Subcutaneous adipose tissue (tissue), 4 donors: ENCODE measurements around the gene TFCP2. TPM values are rescaled to one million over a fixed set of nuclear protein-coding genes. Genes with fewer than 3 reads are reported as not detected.

Experiments
- CTCF ChIP-seq: fragments of 450-650 bp; IDR thresholded peaks from one replicate; pipeline ENCODE4 v1.5.1; 2016; ENCODE audit warnings: low read depth, mild to moderate bottlenecking, control low read depth, antibody characterized with exemption, moderate library complexity
- total RNA-seq, 4 donors: library from RNA; depleted of rRNA; stranded (reverse); fragments of >200 nt; gene quantifications; one replicate each; pipeline ENCODE4 v1.1.0, GENCODE V29; 2016

The TFCP2 gene
- total RNA-seq, 4 donors from 2014 or later, result 13.1 to 22.8 (median 15.0) TPM

DNA sequence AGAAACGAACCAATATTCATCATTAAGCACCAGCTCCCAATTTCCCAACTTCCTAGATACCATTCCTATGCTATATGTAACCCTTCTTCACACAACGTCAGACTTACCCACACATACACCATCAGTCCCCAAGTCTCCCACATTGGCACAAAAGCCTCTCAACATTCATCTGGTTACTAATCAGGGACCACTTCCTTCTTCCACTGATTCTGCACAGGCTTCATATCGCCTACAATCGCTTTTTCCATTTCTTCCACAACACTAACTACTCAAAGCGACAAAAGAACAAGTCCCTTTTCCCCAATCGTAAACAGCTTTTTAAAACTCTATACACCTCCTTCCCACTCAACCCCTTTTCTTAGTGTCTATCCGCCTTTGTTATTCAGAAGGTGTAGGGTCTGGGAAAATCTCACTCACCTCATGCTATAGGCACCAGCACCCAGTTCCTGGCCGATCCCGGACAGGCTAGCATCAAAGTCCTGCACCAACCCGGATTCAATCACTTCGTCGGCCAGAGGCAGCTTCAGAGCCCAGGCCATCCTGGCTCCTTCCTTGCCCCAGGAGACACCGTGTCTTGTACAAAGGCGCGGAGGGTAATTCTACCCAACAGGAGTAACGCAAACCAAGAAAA is 936 bp downstream of the TFCP2 start:
- TF ChIP-seq CTCF, result no peak

DNA sequence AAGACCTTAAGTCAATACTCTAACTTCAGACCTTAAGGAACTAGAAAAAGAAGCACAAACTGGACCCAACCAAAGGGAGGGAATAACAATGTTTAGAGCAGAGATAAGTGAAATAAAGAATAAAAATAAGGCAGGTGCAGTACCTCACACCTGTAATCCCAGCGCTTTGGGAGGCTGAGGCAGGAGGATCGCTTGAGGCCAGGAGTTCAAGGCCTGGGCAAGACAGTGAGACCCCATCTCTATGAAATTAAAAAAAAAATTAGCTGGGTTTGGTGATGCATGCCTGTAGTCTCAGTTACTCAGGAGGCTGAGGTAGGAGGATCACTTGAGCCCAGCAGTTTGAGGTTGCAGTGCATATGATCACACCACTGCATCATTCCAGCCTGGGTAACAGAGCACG is 9.1 kb downstream of the TFCP2 start:
- TF ChIP-seq CTCF, result no peak

- no peak for TF ChIP-seq CTCF
These were observed 10.7 kb downstream of the TFCP2 start for GRCh38 chr12:51162217-51162616.

- TF ChIP-seq CTCF, result no peak
These were observed 12.0 kb downstream of the TFCP2 start for GRCh38 chr12:51160814-51161459.

DNA sequence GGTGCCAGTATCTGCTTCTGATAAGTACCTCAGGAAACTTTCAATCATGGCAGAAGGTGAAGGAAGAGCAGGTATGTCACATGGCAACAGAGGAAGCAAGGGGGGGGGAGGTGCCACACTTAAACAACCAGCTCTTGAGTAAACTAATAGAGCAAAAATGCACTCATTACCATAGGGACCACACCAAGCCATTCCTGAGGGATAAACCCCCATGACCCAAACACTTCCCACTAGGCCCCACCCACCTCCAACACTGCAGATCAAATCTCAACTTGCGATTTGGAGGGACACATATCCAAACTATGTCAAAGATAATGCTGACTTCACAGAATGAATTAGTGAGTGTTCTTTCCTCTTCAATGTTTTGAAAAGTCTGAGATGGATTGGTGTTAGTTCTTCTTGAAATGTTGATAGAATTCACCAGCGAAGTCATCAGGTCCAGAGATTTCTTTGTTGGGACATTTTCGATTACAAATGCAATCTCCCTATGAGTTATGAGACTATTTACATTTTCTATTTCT is 16.6 kb downstream of the TFCP2 start:
- no peak for TF ChIP-seq CTCF

- no peak for TF ChIP-seq CTCF
These were observed 20.0 kb downstream of the TFCP2 start for GRCh38 chr12:51152953-51153352.

DNA sequence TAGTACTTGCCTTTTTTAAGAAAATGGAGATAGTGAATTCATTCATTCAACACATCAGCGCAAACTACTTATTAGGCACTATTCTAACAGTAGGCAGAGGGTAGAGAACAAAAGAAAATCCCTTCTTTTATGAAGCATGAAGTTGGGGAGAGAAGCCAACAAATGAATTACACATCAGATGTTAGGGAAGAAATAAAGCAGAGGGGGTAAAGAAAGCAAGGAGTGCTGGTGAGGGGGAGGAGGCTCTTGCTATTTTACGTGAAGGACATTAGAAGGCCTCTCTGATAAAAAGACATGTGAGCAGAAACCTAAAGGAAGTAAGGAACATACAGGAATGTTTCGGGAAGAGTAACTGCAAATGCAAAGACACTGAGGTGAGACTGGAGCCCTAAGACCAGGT is 22.2 kb downstream of the TFCP2 start:
- no peak for TF ChIP-seq CTCF
